K562 (cell line): ENCODE results near the gene DGKE. TPM values are rescaled to one million over a fixed set of nuclear protein-coding genes. Genes with fewer than 3 reads are reported as not detected.

Experiments
- ATAC-seq: fragments of 200-7000 bp; cut with Tn5 transposase; 3 replicates; pipeline ENCODE4 v1.9.1; 2020; ENCODE audit warnings: moderate library complexity
- BruUV-seq: library from RNA; stranded (reverse); fragments of 400-500 nt; replicated peaks from 2 replicates; lab custom pipeline; 2021; lab: Mats Ljungman, UMichigan
- CTCF ChIA-PET: fragments of 300-600 bp; formaldehyde crosslinking; extraction: SDS; loops from one replicate; lab custom pipeline; 2021; ENCODE audit warnings: low intra/inter-chr PET ratio; lab: Yijun Ruan, JAX
- POLR2A ChIA-PET: fragments of 300-600, 350-650 bp; sonication (Branson Sonifier 250); formaldehyde crosslinking; extraction: SDS; loops from one replicate; lab custom pipeline; 2021; ENCODE audit warnings: antibody characterized with exemption, inconsistent platforms; lab: Yijun Ruan, JAX
- DNase-seq, 4 experiments: peaks; one replicate each; pipeline versions ENCODE4 v3.0.0 to v3.0.0-alpha.2; 2011 to 2018; ENCODE audit warnings: low spot score in 3 of 4, mixed read lengths in 3 of 4; ENCODE audit errors: extremely low read depth in 1 of 4
- FAIRE-seq: peaks from 2 replicates; lab custom pipeline; 2011; peaks lifted over from hg19 to GRCh38; lab: Jason Lieb, UNC
- H2AFZ ChIP-seq: 2 replicates; pipeline ENCODE4 v1.6.0; 2011; ENCODE audit warnings: low read depth, low read length, control low read depth, inconsistent platforms
- H3K27ac ChIP-seq: fragments of 200-600 bp; 3 replicates; pipeline ENCODE4 v1.8.0; 2011; ENCODE audit warnings: low read depth, mild to moderate bottlenecking, control low read depth, inconsistent platforms, low read length, moderate library complexity, mixed read lengths; ENCODE audit errors: extremely low read depth
- H3K27me3 ChIP-seq, 2 experiments: fragments of 300-600 bp in 1 of 2; 2 replicates in 1 of 2; 3 replicates in 1 of 2; pipeline versions ENCODE4 v1.6.0 to v1.8.0; 2011; ENCODE audit warnings: inconsistent platforms in 2 of 2, low read length in 2 of 2, mild to moderate bottlenecking in 1 of 2, mixed read lengths in 1 of 2, moderate library complexity in 1 of 2; ENCODE audit not compliant: control insufficient read depth in 2 of 2, insufficient read depth in 2 of 2
- H3K36me3 ChIP-seq: fragments of 300-600 bp; 3 replicates; pipeline ENCODE4 v1.8.0; 2011; ENCODE audit warnings: mild to moderate bottlenecking, low read length, inconsistent platforms; ENCODE audit not compliant: control insufficient read depth, insufficient read depth
- H3K4me1 ChIP-seq, 2 experiments: fragments of 200-600 bp in 1 of 2; replicated peaks in 1 of 2; 2 replicates in 1 of 2; 3 replicates in 1 of 2; pipeline versions ENCODE4 v1.5.1 to v1.8.0; 2011; ENCODE audit warnings: inconsistent platforms in 2 of 2, low read length in 2 of 2, mild to moderate bottlenecking in 1 of 2, mixed read lengths in 1 of 2, moderate library complexity in 1 of 2; ENCODE audit not compliant: control insufficient read depth in 2 of 2, insufficient read depth in 2 of 2
- H3K4me2 ChIP-seq: 2 replicates; pipeline ENCODE4 v1.6.1; 2011; ENCODE audit warnings: low read length, control low read depth, inconsistent platforms, mixed read lengths; ENCODE audit not compliant: insufficient read depth
- H3K4me3 ChIP-seq: fragments of 200-600 bp; sonication (generic), shearing (Covaris generic); 2 replicates; pipeline ENCODE4 v1.5.1; 2016; ENCODE audit warnings: control low read depth, inconsistent platforms
- H3K79me2 ChIP-seq: fragments of 200-600 bp; 3 replicates; pipeline ENCODE4 v1.8.0; 2011; ENCODE audit warnings: low read length, inconsistent platforms; ENCODE audit not compliant: control insufficient read depth, insufficient read depth
- H3K9ac ChIP-seq, 2 experiments: 2 replicates each; pipeline versions ENCODE4 v1.6.0 to v1.6.1; 2011; ENCODE audit warnings: low read depth in 2 of 2, low read length in 2 of 2, control low read depth in 1 of 2, inconsistent platforms in 1 of 2, mild to moderate bottlenecking in 1 of 2, mixed read lengths in 1 of 2; ENCODE audit not compliant: insufficient read depth in 1 of 2
- H3K9me1 ChIP-seq: one replicate; pipeline ENCODE4 v1.6.0; 2011; ENCODE audit warnings: inconsistent platforms, mild to moderate bottlenecking, low read length, moderate library complexity; ENCODE audit not compliant: control insufficient read depth, insufficient read depth
- H3K9me3 ChIP-seq: replicated peaks from 2 replicates; pipeline ENCODE4 v1.5.1; 2011; ENCODE audit warnings: low read depth, low read length, inconsistent platforms; ENCODE audit not compliant: control insufficient read depth, insufficient read depth
- H4K20me1 ChIP-seq: replicated peaks from 2 replicates; pipeline ENCODE4 v1.6.1; 2011; ENCODE audit warnings: low read length, inconsistent platforms, mixed read lengths; ENCODE audit not compliant: control insufficient read depth, insufficient read depth
- CREM ChIP-seq: IDR thresholded peaks from 2 replicates; pipeline ENCODE4 v1.6.1; 2014; ENCODE audit warnings: antibody characterized with exemption, low read depth
- MAFG ChIP-seq: fragments of 450-650 bp; conservative IDR thresholded peaks from 2 replicates; pipeline ENCODE4 v1.6.1; 2016; ENCODE audit warnings: missing genetic modification characterization, missing compliant biosample characterization
- MNT ChIP-seq, 2 experiments: fragments of 450-650 bp; conservative IDR thresholded peaks; 2 replicates each; pipeline ENCODE4 v1.6.1; 2017; ENCODE audit warnings: mild to moderate bottlenecking in 2 of 2, moderate library complexity in 2 of 2
- POU5F1 ChIP-seq: fragments of 150-350 bp; IDR thresholded peaks from 2 replicates; pipeline ENCODE4 v1.6.1; 2014; ENCODE audit warnings: borderline replicate concordance, low read length, low read depth, mild to moderate bottlenecking; ENCODE audit not compliant: partially characterized antibody
- TEAD1 ChIP-seq, 2 experiments: fragments of 450-650 bp in 1 of 2; sonication (generic) in 1 of 2; formaldehyde crosslinking; IDR thresholded peaks; 2 replicates each; pipeline versions ENCODE4 v1.4.0 to v1.8.0; 2020 to 2022; ENCODE audit warnings: mild to moderate bottlenecking in 2 of 2, missing genetic modification reagents in 1 of 2
- ZNF175 ChIP-seq: fragments of 200-800 bp; sonication (Bioruptor generic); IDR thresholded peaks from 2 replicates; pipeline ENCODE4 v1.6.1; 2016; ENCODE audit warnings: low read depth, mild to moderate bottlenecking, missing genetic modification characterization, missing compliant biosample characterization
- ZNF316 ChIP-seq: fragments of 450-650 bp; IDR thresholded peaks from 2 replicates; pipeline ENCODE4 v1.6.1; 2016
- ZNF589 ChIP-seq: fragments of 200-800 bp; sonication (Bioruptor generic); IDR thresholded peaks from 2 replicates; pipeline ENCODE4 v1.6.1; 2016; ENCODE audit warnings: low read depth, missing genetic modification characterization, missing compliant biosample characterization
- WGBS: fragments of 100-300 bp; shearing (Covaris generic); methylation state at CpG from one replicate; pipeline ENCODE4 v1.1.6; 2016; ENCODE audit warnings: low coverage, mixed read lengths; ENCODE audit not compliant: insufficient coverage; ENCODE audit errors: missing lambda C conversion rate; 5-methylcytosine and 5-hydroxymethylcytosine counted together
- in situ Hi-C: fragments of 300-500 bp; cut with MboI; formaldehyde crosslinking; loops from 4 replicates; pipeline ENCODE4 v1.15.0; 2018; ENCODE audit warnings: inconsistent platforms, mixed read lengths
- intact Hi-C: fragments of 100-400 bp; cut with micrococcal nuclease; formaldehyde crosslinking; loops from 2 replicates; pipeline ENCODE4 v1.14.2; 2022
- polyA plus RNA-seq, 8 experiments: library from polyadenylated mRNA; depleted of rRNA in 4 of 8; stranded (reverse) in 5 of 8; unstranded in 3 of 8; fragments of >200 nt; fragmentation: Nextera tagmentation in 2 of 8; fragmentation: Illumina TruSeq in 1 of 8; extraction: Ambion mirVana in 2 of 8; extraction: Trizol in 1 of 8; gene quantifications; 2 replicates each; pipeline versions ENCODE4 v1.2.1 to v1.2.3, GENCODE V29; 2011 to 2014; ENCODE audit warnings: inconsistent platforms in 1 of 8, missing spikeins in 1 of 8
- total RNA-seq, 7 experiments: library from RNA; depleted of rRNA in 6 of 7; stranded (reverse); fragments of >200 nt in 6 of 7; fragmentation: Illumina TruSeq in 2 of 7; extraction: Trizol in 2 of 7; gene quantifications; 2 replicates each; pipeline versions ENCODE4 v1.2.1 to v1.2.3, GENCODE V29; 2011 to 2021; ENCODE audit warnings: low replicate concordance in 1 of 7
- TF ChIP-seq, protein P1 (sequence below): sonication (generic); formaldehyde crosslinking; IDR thresholded peaks from 2 replicates; pipeline ENCODE4 v1.8.1; 2023; ENCODE audit warnings: mild to moderate bottlenecking, missing genetic modification reagents
- TF ChIP-seq, protein P2 (sequence below): fragments of 250-450 bp; sonication (Bioruptor Pico); IDR thresholded peaks from 2 replicates; pipeline ENCODE4 v1.5.0; 2021

The DGKE gene
- total and polyA plus RNA-seq, 9 of the 15 experiments (the other 6 are each of a cell fraction or from before 2014, with no cell fraction given) = 1.3 to 9.9 (median 5.9) TPM

DNA sequence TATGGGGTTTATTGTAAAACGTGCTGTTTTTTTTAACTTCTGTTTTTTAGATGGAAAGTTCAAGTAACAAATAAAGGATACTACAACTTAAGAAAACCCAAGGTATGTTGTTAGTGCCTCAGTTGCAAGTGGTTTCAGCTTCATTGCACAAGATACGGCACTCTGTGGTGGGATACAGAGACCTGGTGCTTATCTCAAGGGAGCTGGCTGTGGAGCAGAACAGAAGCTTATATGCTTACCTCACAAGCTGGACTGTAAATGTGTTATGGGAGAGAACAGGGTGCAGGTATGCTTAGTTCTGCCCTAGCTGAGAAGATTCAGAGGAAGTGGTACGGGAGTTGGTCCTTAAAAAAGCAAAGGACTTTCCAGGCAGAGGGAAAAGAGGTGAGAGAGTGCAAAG lies 15.2 kb downstream of the DGKE start:
- POLR2A ChIA-PET = interaction anchor here (0.7 to 4.8 kb wide), 2 partner anchors 13 to 28 kb away, joined by 3 to 24 read pairs; partner anchors contain the start of genes C17orf67 and DGKE
- no peaks in the 10 kb centered on the region for H3K9me1 ChIP-seq
- no TSS peak for BruUV-seq
- peaks cover 65% of the 10 kb centered on the region for H3K36me3 ChIP-seq
- intact Hi-C loops = no loop called here
- no peak overlapping the region for H2AFZ ChIP-seq
- H3K4me1 ChIP-seq = no peaks in the 10 kb centered on the region
- no peak for DNase-seq
- H3K27me3 ChIP-seq = no peaks in the 10 kb centered on the region
- TF ChIP-seq, protein P1, sequence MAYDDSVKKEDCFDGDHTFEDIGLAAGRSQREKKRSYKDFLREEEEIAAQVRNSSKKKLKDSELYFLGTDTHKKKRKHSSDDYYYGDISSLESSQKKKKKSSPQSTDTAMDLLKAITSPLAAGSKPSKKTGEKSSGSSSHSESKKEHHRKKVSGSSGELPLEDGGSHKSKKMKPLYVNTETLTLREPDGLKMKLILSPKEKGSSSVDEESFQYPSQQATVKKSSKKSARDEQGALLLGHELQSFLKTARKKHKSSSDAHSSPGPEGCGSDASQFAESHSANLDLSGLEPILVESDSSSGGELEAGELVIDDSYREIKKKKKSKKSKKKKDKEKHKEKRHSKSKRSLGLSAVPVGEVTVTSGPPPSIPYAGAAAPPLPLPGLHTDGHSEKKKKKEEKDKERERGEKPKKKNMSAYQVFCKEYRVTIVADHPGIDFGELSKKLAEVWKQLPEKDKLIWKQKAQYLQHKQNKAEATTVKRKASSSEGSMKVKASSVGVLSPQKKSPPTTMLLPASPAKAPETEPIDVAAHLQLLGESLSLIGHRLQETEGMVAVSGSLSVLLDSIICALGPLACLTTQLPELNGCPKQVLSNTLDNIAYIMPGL (CRISPR knock-in tag) = no peak
- TF ChIP-seq, all 486 proteins: peak for 0
- no peak overlapping the region for H3K4me3 ChIP-seq
- no peaks in the 10 kb centered on the region for H3K79me2 ChIP-seq
- 52% methylated on average over 3 of the region's 3 CpGs for WGBS
- no peak for ATAC-seq
- H4K20me1 ChIP-seq = no peaks in the 10 kb centered on the region
- no peak overlapping the region for H3K9ac ChIP-seq
- CTCF ChIA-PET = no interaction called here
- H3K4me2 ChIP-seq = no peak overlapping the region
- no peak overlapping the region for H3K27ac ChIP-seq
- in situ Hi-C loops = no loop called here
- no peaks in the 10 kb centered on the region for H3K9me3 ChIP-seq
- FAIRE-seq = no peak

DNA sequence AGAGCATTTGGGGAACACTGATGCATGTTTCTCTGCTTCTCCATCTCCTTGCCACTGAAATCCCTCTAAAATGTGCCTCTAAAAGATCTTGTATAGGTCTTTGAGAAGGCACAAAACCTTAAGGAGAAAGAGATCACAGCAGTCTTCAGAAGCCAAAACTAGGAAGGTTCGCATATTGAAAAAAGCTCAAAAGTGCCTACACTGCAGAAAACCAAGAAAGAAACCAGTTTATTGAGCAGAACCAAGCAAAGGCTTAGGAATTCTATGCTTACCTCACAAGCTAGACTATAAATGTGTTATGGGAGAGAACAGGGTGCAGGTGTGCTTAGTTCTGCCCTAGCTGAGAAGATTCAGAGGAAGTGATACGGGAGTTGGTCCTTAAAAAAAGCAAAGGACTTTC lies 16.6 kb downstream of the DGKE start:
- in situ Hi-C loops (no loop called here), intact Hi-C loops (no loop called here)
- Histone ChIP-seq H3K4me2 (no peak overlapping the region), H3K9ac (no peak overlapping the region), H3K36me3 (peaks cover 67% of the 10 kb centered on the region), H4K20me1 (no peaks in the 10 kb centered on the region), H3K4me3 (no peak overlapping the region), H3K27me3 (no peaks in the 10 kb centered on the region), H3K27ac (no peak overlapping the region), H2AFZ (no peak overlapping the region), H3K9me1 (no peaks in the 10 kb centered on the region), H3K9me3 (no peaks in the 10 kb centered on the region), H3K4me1 (no peaks in the 10 kb centered on the region), H3K79me2 (no peaks in the 10 kb centered on the region)
- CTCF ChIA-PET = no interaction called here
- POLR2A ChIA-PET = interaction anchor here (0.7 to 4.8 kb wide), 2 partner anchors 15 to 40 kb away, joined by 3 to 24 read pairs; partner anchors contain the start of genes C17orf67 and DGKE
- WGBS = 89% methylated on average over 2 of the region's 2 CpGs
- BruUV-seq = no TSS peak
- DNase-seq (no peak), ATAC-seq (no peak), FAIRE-seq (no peak)
- TF ChIP-seq TEAD1 (CRISPR knock-in tag; IDR thresholded peaks at IDR 0.05) = no peak
- TF ChIP-seq POU5F1 = no peak
- TF ChIP-seq, protein P2, sequence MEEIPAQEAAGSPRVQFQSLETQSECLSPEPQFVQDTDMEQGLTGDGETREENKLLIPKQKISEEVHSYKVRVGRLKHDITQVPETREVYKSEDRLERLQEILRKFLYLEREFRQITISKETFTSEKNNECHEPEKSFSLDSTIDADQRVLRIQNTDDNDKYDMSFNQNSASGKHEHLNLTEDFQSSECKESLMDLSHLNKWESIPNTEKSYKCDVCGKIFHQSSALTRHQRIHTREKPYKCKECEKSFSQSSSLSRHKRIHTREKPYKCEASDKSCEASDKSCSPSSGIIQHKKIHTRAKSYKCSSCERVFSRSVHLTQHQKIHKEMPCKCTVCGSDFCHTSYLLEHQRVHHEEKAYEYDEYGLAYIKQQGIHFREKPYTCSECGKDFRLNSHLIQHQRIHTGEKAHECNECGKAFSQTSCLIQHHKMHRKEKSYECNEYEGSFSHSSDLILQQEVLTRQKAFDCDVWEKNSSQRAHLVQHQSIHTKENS (CRISPR knock-in tag) = no peak
- TF ChIP-seq MAFG (tag) = 0 out of 2 replicates have a peak, but pooled peaks have one; percentile 11
- no peak for TF ChIP-seq ZNF175
- no peak for TF ChIP-seq ZNF589 (CRISPR knock-in tag)
- no peak for TF ChIP-seq MNT (conservative IDR thresholded peaks at IDR 0.05)
- TF ChIP-seq CREM = no peak
- peak; percentile 52 for TF ChIP-seq ZNF316
